Measurements from ENCODE around the gene OGA. TPM values are rescaled to one million over a fixed set of nuclear protein-coding genes. Genes with fewer than 3 reads are reported as not detected.
A peak's percentile ranks its signal among the peaks of the same experiment; 100 is the strongest.

The OGA gene
- total and polyA plus RNA-seq, 2 of the 8 experiments (the other 6 are each of a cell fraction or from before 2014, with no cell fraction given): 31.2 to 107 TPM

- H3K27ac ChIP-seq (ENCODE audit: low read depth, low read length): 0 out of 2 replicates have a peak overlapping the region, but pooled peaks have one; percentile 6
- peak overlapping the region; percentile 87 to 94 for H3K4me2 ChIP-seq (ENCODE audit: insufficient read depth in 1 of 2, low read depth in 2 of 2, low read length in 2 of 2)
- H3K14ac ChIP-seq (ENCODE audit: insufficient read length): no peak overlapping the region
- H4K91ac ChIP-seq (replicated peaks; ENCODE audit: insufficient read length, low read length): no peak overlapping the region
- peak overlapping the region; percentile 81; the same call in 1 of the 2 replicates for H2BK5ac ChIP-seq (ENCODE audit: low read depth, low read length)
- H2BK120ac ChIP-seq (replicated peaks; ENCODE audit: low read depth, low read length): no peak overlapping the region
- H3K36me3 ChIP-seq (ENCODE audit: control insufficient read depth in 2 of 4, insufficient read depth in 4 of 4, low read length in 3 of 4): no peaks in the 10 kb centered on the region; a peak in 1 of 8 replicates
- peaks cover 13% of the 10 kb centered on the region for H3K23me2 ChIP-seq (ENCODE audit: low read depth, low read length)
- H4K8ac ChIP-seq (ENCODE audit: extremely low read depth, insufficient read depth, low read length): peak overlapping the region; percentile 45
- H3K18ac ChIP-seq (ENCODE audit: extremely low read depth, low read length): peak overlapping the region; percentile 24; the same call in 1 of the 2 replicates
- H3K56ac ChIP-seq (replicated peaks; ENCODE audit: insufficient read length, low read depth, low read length): no peak overlapping the region
- peaks cover 2% of the 10 kb centered on the region; the same call in 1 of the 2 replicates for H3K79me1 ChIP-seq (ENCODE audit: low read depth, low read length)
- H3K9me3 ChIP-seq (ENCODE audit: insufficient read depth in 2 of 2, low read depth in 1 of 2, low read length in 1 of 2): no peaks in the 10 kb centered on the region
- peak overlapping the region; percentile 6 for H4K5ac ChIP-seq (ENCODE audit: insufficient read length, low read depth, low read length)
- peaks cover 4 to 18% of the 10 kb centered on the region in 2 experiments for H4K20me1 ChIP-seq (replicated peaks in 1 of 2; ENCODE audit: control insufficient read depth in 1 of 2, insufficient read depth in 2 of 2, low read length in 2 of 2)
- H2AFZ ChIP-seq (ENCODE audit: low read length): no peak overlapping the region; the same call in 1 of the 2 replicates
- peak overlapping the region in 2 of 4 experiments; percentile 15 to 39; a peak in 2 of 7 replicates for H3K9ac ChIP-seq (replicated peaks in 1 of 4; ENCODE audit: extremely low read depth in 1 of 4, low read depth in 3 of 4, low read length in 3 of 4)
- H2BK20ac ChIP-seq (ENCODE audit: low read length): no peak overlapping the region
- H2BK15ac ChIP-seq (ENCODE audit: low read length): peak overlapping the region; percentile 82
- POLR2A ChIA-PET (ENCODE audit: partially characterized antibody): interaction anchor here (1.8 to 9.8 kb wide), 2 partner anchors 9 to 14 kb away, joined by 12 to 100 read pairs; partner anchors contain the start of gene OGA
- DNase-seq (ENCODE audit: low read depth in 1 of 2, low spot score in 2 of 2) (no peak), FAIRE-seq (no peak)
- peak overlapping the region; percentile 92; the same call in 1 of the 2 replicates for H2BK12ac ChIP-seq (ENCODE audit: low read depth, low read length)
- no peak overlapping the region for H3K23ac ChIP-seq (ENCODE audit: insufficient read length)
- no peaks in the 10 kb centered on the region for H3K27me3 ChIP-seq (replicated peaks in 1 of 4; ENCODE audit: control insufficient read depth in 3 of 4, extremely low read depth in 1 of 4, insufficient read depth in 3 of 4, low read length in 3 of 4)
- CTCF ChIA-PET (ENCODE audit: partially characterized antibody): interaction anchor here (0.6 to 4.3 kb wide), 3 partner anchors 10 to 769 kb away, joined by 3 to 24 read pairs (median 4); no protein-coding TSS in a partner anchor
- no peaks in the 10 kb centered on the region for H3K79me2 ChIP-seq (ENCODE audit: control insufficient read depth in 1 of 2, insufficient read depth in 2 of 2, low read length in 2 of 2)
- H3K4me1 ChIP-seq (replicated peaks in 1 of 4; ENCODE audit: control insufficient read depth in 3 of 4, insufficient read depth in 4 of 4, low read length in 3 of 4): peaks cover 12 to 25% (median 17%) of the 10 kb centered on the region in 4 experiments
- H3K4ac ChIP-seq (replicated peaks; ENCODE audit: insufficient read length, low read depth, low read length): no peak overlapping the region
- no peak overlapping the region for H2AK5ac ChIP-seq (ENCODE audit: low read depth, low read length)
- WGBS, 2 experiments (ENCODE audit: extremely low coverage in 1 of 2, insufficient coverage in 1 of 2, insufficient read length in 1 of 2, insufficient replicate concordance in 2 of 2, low coverage in 1 of 2, low lambda C conversion rate in 2 of 2, missing lambda C conversion rate in 1 of 2): 71% methylated on average over 9 of the region's 9 CpGs; no CpG with 5 or more reads in 1 of the 2 experiments
- peak overlapping the region; percentile 44 to 66 (median 48); a peak in 7 of 8 replicates for H3K4me3 ChIP-seq (ENCODE audit: extremely low read depth in 1 of 4, insufficient read depth in 2 of 4, low read depth in 3 of 4, low read length in 4 of 4)
- TF ChIP-seq POLR2A (IDR thresholded peaks at IDR 0.05; ENCODE audit: control extremely low read depth in 1 of 2, low read depth in 2 of 2, low read length in 2 of 2) (no peak), HDAC2 (IDR thresholded peaks at IDR 0.05; ENCODE audit: borderline replicate concordance in 1 of 2, low read depth in 2 of 2, low read length in 2 of 2) (no peak), TAF1 (IDR thresholded peaks at IDR 0.05; ENCODE audit: low read depth, low read length) (no peak), FOSL1 (IDR thresholded peaks at IDR 0.05; ENCODE audit: insufficient read depth, low read depth, low read length) (no peak), TAF7 (optimal IDR thresholded peaks at IDR 0.05; ENCODE audit: borderline replicate concordance, low read depth, low read length) (no peak), SP4 (IDR thresholded peaks at IDR 0.05; ENCODE audit: low read length) (no peak), BACH1 (IDR thresholded peaks at IDR 0.05; ENCODE audit: low read length) (no peak), RBBP5 (IDR thresholded peaks at IDR 0.05; ENCODE audit: borderline replicate concordance, low read depth, low read length) (no peak), CTCF (IDR thresholded peaks at IDR 0.05; ENCODE audit: control extremely low read depth in 1 of 3, insufficient read depth in 1 of 3, low read depth in 1 of 3, low read length in 3 of 3) (no peak)
These were observed 13.0 kb upstream of the OGA start for GRCh38 chr10:101831169-101831811.

All from H1 (cell line).